ENCODE data around the gene SLC25A13. TPM values are rescaled to one million over a fixed set of nuclear protein-coding genes. Genes with fewer than 3 reads are reported as not detected.

The SLC25A13 gene
- total RNA-seq, 4 donors from 2014 or later: 23.5 to 36.6 (median 27.5) TPM

- TF ChIP-seq, protein P1, sequence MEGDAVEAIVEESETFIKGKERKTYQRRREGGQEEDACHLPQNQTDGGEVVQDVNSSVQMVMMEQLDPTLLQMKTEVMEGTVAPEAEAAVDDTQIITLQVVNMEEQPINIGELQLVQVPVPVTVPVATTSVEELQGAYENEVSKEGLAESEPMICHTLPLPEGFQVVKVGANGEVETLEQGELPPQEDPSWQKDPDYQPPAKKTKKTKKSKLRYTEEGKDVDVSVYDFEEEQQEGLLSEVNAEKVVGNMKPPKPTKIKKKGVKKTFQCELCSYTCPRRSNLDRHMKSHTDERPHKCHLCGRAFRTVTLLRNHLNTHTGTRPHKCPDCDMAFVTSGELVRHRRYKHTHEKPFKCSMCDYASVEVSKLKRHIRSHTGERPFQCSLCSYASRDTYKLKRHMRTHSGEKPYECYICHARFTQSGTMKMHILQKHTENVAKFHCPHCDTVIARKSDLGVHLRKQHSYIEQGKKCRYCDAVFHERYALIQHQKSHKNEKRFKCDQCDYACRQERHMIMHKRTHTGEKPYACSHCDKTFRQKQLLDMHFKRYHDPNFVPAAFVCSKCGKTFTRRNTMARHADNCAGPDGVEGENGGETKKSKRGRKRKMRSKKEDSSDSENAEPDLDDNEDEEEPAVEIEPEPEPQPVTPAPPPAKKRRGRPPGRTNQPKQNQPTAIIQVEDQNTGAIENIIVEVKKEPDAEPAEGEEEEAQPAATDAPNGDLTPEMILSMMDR (IDR thresholded peaks at IDR 0.05; ENCODE audit: low read depth): no peak
Measured at GRCh38 chr7:96131525-96131924, 190.4 kb downstream of the SLC25A13 start.

DNA sequence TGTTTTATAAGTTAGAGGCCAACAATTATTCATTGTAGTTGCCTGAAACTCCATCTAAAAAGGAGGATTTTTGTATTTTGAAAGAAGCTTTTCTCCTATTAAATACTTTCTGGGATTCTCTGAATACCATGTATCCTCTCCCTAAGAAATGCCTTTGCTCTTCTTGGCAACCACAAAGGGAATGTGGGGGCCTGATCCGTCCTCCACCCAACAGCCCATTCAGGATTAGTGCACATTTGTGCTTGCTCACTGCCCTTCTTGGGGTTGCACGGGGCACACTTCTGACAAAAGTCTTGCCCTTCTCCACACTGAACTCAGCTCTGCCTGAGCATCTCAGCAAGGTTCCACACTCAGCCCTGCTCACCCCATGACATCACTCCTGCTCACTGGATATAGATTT is 194.2 kb downstream of the SLC25A13 start:
- TF ChIP-seq, protein P1 (IDR thresholded peaks at IDR 0.05; ENCODE audit: low read depth): no peak

DNA sequence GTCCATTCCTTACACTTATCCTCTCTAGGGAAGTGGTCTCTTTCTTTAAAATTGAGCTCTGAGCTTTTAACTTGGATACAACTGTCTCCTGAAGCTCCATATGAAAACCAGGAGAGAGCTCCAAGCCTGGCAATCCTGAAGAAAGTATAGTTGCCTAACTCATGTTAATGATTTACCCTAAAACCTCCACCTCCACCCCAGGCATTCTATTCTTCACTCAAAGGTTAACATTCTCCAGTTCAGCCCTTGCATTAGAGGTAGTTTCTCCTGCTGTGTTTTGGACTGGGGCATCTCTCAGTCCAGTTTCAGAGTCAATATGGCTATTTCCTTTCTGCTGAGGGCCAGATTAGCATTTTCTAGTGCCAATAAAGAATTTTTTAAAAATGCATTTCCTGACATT is 195.5 kb downstream of the SLC25A13 start:
- TF ChIP-seq, protein P1 (IDR thresholded peaks at IDR 0.05; ENCODE audit: low read depth): no peak

- TF ChIP-seq, protein P1 (IDR thresholded peaks at IDR 0.05; ENCODE audit: low read depth): no peak
Measured at GRCh38 chr7:96122746-96123145, 199.2 kb downstream of the SLC25A13 start.

- TF ChIP-seq, protein P1 (IDR thresholded peaks at IDR 0.05; ENCODE audit: low read depth): no peak
Measured at GRCh38 chr7:96121752-96122151, 200.1 kb downstream of the SLC25A13 start.

DNA sequence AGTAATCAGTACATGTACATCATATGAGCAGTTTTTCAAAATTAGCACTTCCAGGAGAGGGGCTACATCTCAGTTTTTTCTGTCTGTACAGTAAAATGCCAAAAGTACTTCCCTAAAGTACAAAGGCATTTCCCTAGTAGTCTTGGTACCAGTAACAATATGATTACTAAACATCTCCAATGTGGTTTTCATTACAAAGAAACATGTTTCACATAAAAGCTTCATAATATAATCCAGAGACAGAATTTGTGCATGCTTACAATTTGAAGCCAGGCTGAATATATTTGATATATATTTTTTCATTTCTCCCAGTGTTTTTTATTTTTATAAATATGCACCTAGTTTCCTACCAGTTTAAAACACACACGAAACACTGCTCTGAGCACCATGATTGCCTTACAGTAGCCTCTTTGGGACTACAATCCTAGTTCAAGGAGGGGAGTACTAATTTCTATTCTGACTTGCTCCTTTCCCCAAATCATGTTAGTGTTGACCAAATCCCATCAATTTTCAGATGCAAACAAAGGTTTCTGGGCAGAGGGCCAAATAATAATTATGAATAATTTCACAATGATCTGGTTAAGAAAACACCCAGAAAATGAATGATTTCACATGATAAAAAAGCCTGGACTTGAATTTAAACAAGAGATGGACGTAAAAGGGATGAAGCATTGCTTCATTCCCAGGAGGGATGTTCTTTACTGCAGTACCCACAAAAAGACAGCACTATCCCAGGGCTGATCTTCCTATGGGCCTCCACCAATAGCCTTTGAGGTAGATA is 201.3 kb downstream of the SLC25A13 start:
- TF ChIP-seq, protein P1 (IDR thresholded peaks at IDR 0.05; ENCODE audit: low read depth): no peak

DNA sequence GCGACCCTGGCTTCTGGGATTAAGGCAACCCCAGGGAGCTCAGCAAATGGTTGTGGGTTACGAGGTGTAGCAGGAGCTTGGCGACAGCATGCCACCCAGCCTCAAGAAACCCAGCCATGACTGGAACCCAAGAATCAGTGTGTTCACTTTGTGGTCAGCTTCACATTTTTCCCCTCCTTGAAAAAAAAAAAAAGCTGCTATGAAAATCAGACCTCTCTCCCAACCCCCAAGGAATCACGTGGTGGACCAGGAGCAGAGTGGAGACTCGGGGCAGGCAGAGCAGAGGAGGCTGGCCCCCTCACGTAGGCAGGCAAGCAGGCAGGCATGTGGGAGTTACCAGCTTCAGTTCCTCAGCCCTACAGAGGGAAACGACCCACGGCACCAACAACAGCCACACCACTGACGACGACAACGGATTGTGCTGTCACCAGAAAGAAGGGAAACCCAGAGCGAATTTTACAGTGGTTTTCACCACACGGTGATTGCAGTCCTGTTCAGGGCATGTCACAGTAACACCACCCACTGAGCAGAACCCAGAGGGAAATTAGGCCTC is 203.4 kb downstream of the SLC25A13 start:
- TF ChIP-seq, protein P1 (IDR thresholded peaks at IDR 0.05; ENCODE audit: low read depth): no peak

Measured in subcutaneous adipose tissue (tissue), 4 donors.